Neural cell (in vitro differentiated cells): ENCODE results near the gene DPEP2NB. TPM values are rescaled to one million over a fixed set of nuclear protein-coding genes. Genes with fewer than 3 reads are reported as not detected.

Experiments
- H2AFZ ChIP-seq: fragments of 200-600, 300-800 bp; sonication (generic), shearing (Covaris generic); 2 replicates; pipeline ENCODE4 v1.6.0; 2014; ENCODE audit warnings: low read depth, mild to moderate bottlenecking, antibody characterized with exemption, low read length, moderate library complexity
- H3F3A ChIP-seq: fragments of 200-600 bp; shearing (Covaris generic); 2 replicates; pipeline ENCODE4 v1.6.1; 2016; ENCODE audit warnings: mild to moderate bottlenecking, moderate library complexity, mixed read lengths, antibody characterized with exemption, low read length; ENCODE audit not compliant: insufficient read depth, poor library complexity, severe bottlenecking
- H3K27ac ChIP-seq: fragments of 200-600, 300-800 bp; sonication (generic), shearing (Covaris generic); 2 replicates; pipeline ENCODE4 v1.5.1; 2014; ENCODE audit warnings: mild to moderate bottlenecking, low read length, moderate library complexity
- H3K27me3 ChIP-seq: fragments of 300-800, 200-600 bp; sonication (generic), shearing (Covaris generic); 2 replicates; pipeline ENCODE4 v1.6.0; 2014; ENCODE audit warnings: mild to moderate bottlenecking, low read depth, low read length, moderate library complexity; ENCODE audit not compliant: insufficient read depth
- H3K36me3 ChIP-seq: fragments of 300-800, 200-600 bp; sonication (generic), shearing (Covaris generic); 2 replicates; pipeline ENCODE4 v1.5.1; 2014; ENCODE audit warnings: mild to moderate bottlenecking, antibody characterized with exemption, low read length, moderate library complexity; ENCODE audit not compliant: insufficient read depth
- H3K4me2 ChIP-seq: fragments of 300-800, 200-600 bp; sonication (generic), shearing (Covaris generic); 2 replicates; pipeline ENCODE4 v1.6.0; 2014; ENCODE audit warnings: mild to moderate bottlenecking, low read length
- H3K4me3 ChIP-seq: fragments of 300-800, 200-600 bp; sonication (generic), shearing (Covaris generic); 2 replicates; pipeline ENCODE4 v1.5.1; 2014; ENCODE audit warnings: mild to moderate bottlenecking, low read length, moderate library complexity
- H3K79me2 ChIP-seq: fragments of 200-600 bp; shearing (Covaris generic); replicated peaks from 2 replicates; pipeline ENCODE4 v1.6.0; 2014; ENCODE audit warnings: mild to moderate bottlenecking, low read length, moderate library complexity; ENCODE audit not compliant: insufficient read depth
- H3K9ac ChIP-seq: fragments of 300-800, 200-600 bp; sonication (generic), shearing (Covaris generic); 2 replicates; pipeline ENCODE4 v1.6.1; 2016; ENCODE audit warnings: mild to moderate bottlenecking, low read length, mixed read lengths
- H3K9me2 ChIP-seq: fragments of 200-600 bp; shearing (Covaris generic); 2 replicates; pipeline ENCODE4 v1.6.1; 2016; ENCODE audit warnings: mild to moderate bottlenecking, low read length, mixed read lengths; ENCODE audit not compliant: insufficient read depth
- H3K9me3 ChIP-seq: fragments of 200-600, 300-800 bp; sonication (generic), shearing (Covaris generic); 2 replicates; pipeline ENCODE4 v1.6.1; 2016; ENCODE audit warnings: mild to moderate bottlenecking, mixed run types, low read length, moderate library complexity, mixed read lengths
- H4K20me1 ChIP-seq: fragments of 200-600 bp; shearing (Covaris generic); 2 replicates; pipeline ENCODE4 v1.6.1; 2016; ENCODE audit warnings: mild to moderate bottlenecking, mixed run types; ENCODE audit not compliant: insufficient read depth
- CTCF ChIP-seq: fragments of 450-650 bp; IDR thresholded peaks from 2 replicates; pipeline ENCODE4 v1.5.1; 2014; ENCODE audit warnings: antibody characterized with exemption, mild to moderate bottlenecking, moderate library complexity; ENCODE audit not compliant: poor library complexity, severe bottlenecking
- EP300 ChIP-seq: fragments of 450-650 bp; conservative IDR thresholded peaks from 2 replicates; pipeline ENCODE4 v1.6.1; 2014; ENCODE audit warnings: antibody characterized with exemption, mild to moderate bottlenecking, moderate library complexity; ENCODE audit not compliant: poor library complexity, severe bottlenecking
- EZH2 ChIP-seq: fragments of 200-600, 300-800 bp; shearing (Covaris generic), sonication (generic); IDR thresholded peaks from 2 replicates; pipeline ENCODE4 v1.6.1; 2014; ENCODE audit warnings: antibody characterized with exemption, low read length, borderline replicate concordance, mild to moderate bottlenecking; ENCODE audit not compliant: insufficient read depth, poor library complexity, severe bottlenecking
- MXI1 ChIP-seq: fragments of 450-650 bp; conservative IDR thresholded peaks from 2 replicates; pipeline ENCODE4 v1.6.1; 2014; ENCODE audit warnings: antibody characterized with exemption, mild to moderate bottlenecking; ENCODE audit not compliant: poor library complexity, severe bottlenecking
- POLR2AphosphoS5 ChIP-seq: IDR thresholded peaks from 2 replicates; pipeline ENCODE4 v1.6.1; 2012
- RAD21 ChIP-seq: fragments of 450-650 bp; conservative IDR thresholded peaks from 2 replicates; pipeline ENCODE4 v1.6.1; 2014; ENCODE audit warnings: antibody characterized with exemption, mild to moderate bottlenecking, moderate library complexity
- REST ChIP-seq: IDR thresholded peaks from 2 replicates; pipeline ENCODE4 v1.6.1; 2012; ENCODE audit warnings: borderline replicate concordance
- SMC3 ChIP-seq: fragments of 450-650 bp; conservative IDR thresholded peaks from 2 replicates; pipeline ENCODE4 v1.6.1; 2014; ENCODE audit warnings: antibody characterized with exemption, mild to moderate bottlenecking, moderate library complexity; ENCODE audit not compliant: poor library complexity
- TAF1 ChIP-seq: IDR thresholded peaks from 2 replicates; pipeline ENCODE4 v1.6.1; 2012; ENCODE audit warnings: low read depth
- polyA plus RNA-seq: library from polyadenylated mRNA; depleted of rRNA; stranded (reverse); fragments of >200 nt; gene quantifications from 2 replicates; pipeline ENCODE4 v1.2.3, GENCODE V29; 2014

The DPEP2NB gene
- polyA plus RNA-seq, 1 donor from 2014 or later: not detected

DNA sequence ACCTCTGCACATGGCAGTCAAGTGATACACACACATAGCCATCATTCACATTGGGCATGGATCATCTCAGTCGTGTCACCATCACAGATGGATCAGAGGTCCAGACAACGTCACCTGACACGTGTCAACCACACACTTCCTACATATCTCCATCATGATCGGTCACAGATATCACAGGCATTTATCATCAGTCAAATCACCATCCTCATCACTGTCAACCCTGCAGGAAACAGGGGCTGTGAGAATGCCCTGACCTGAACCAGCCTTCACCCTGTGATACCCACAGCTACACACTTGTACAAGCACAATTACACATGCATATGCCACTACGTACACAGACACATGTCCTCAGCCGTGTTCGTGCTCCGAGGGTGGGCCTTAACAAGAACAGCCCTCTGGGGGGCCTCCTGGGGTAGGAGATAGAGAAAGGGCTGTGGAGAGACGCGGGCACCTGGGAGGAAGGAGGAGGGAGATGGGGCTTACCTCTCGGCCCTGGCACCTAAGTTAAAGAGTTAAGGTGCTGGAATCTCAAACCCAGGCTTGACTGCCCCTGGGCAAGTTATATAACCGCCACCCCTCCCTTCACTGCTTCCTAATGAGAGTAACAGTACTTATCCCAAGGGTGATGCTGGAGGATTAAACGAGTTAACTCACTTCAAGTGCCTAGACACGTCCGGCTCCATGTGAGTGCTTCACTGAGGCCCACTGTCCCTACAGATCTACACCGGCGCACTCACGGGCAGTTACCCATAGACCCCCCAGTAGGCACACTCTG lies 48.3 kb downstream of the DPEP2NB start:
- Histone ChIP-seq H3K79me2 (no peaks in the 10 kb centered on the region), H3K27ac (no peak overlapping the region), H3K9me3 (no peaks in the 10 kb centered on the region), H3K9me2 (no peaks in the 10 kb centered on the region), H3K9ac (no peak overlapping the region), H3K4me3 (no peak overlapping the region), H3K27me3 (peaks cover 29% of the 10 kb centered on the region), H3K36me3 (no peaks in the 10 kb centered on the region), H3F3A (no peaks in the 10 kb centered on the region), H2AFZ (no peak overlapping the region), H4K20me1 (no peaks in the 10 kb centered on the region), H3K4me2 (no peak overlapping the region)
- no peak for TF ChIP-seq MXI1
- no peak for TF ChIP-seq EZH2
- no peak for TF ChIP-seq SMC3
- TF ChIP-seq REST: no peak
- TF ChIP-seq TAF1: no peak

DNA sequence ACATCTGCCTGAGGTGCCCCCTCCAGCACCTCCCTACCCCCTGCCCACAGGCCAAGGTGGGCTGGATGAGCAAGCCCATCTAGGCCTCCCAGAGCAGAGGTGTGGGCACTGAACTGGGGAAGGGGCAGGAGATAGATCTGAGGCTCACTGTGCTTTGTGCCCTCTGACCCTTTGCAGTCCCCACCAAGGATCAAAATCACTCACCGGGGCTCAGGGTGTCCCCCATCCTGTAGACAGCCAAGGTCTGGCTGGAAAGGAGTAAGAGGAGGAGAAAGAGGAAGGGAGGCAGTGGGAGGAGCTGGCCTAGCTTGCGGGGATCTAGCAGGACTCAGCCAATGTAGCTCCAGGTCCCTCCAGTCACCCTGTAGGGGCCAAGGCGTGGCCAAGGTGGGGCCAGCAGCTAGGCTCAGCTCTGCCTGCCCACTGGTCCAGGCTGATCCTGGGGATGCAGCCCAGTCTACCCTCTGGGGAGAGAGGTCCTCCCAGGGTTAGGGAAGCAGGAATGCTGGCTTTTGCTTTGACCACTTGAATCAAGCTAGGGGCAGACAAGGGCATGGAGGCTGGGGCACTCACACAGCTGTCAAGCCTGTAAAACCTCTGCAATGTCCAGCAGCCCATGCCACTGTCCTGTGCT lies 49.0 kb downstream of the DPEP2NB start:
- H3F3A ChIP-seq: no peaks in the 10 kb centered on the region
- H3K79me2 ChIP-seq: no peaks in the 10 kb centered on the region
- H3K27ac ChIP-seq: no peak overlapping the region
- H3K4me2 ChIP-seq: no peak overlapping the region
- H4K20me1 ChIP-seq: no peaks in the 10 kb centered on the region
- peaks cover 29% of the 10 kb centered on the region for H3K27me3 ChIP-seq
- H3K9me3 ChIP-seq: no peaks in the 10 kb centered on the region
- no peaks in the 10 kb centered on the region for H3K36me3 ChIP-seq
- H3K9me2 ChIP-seq: no peaks in the 10 kb centered on the region
- no peak overlapping the region for H2AFZ ChIP-seq
- no peak overlapping the region for H3K4me3 ChIP-seq
- H3K9ac ChIP-seq: no peak overlapping the region
- TF ChIP-seq TAF1: no peak
- no peak for TF ChIP-seq EP300
- TF ChIP-seq CTCF: no peak
- no peak for TF ChIP-seq SMC3
- no peak for TF ChIP-seq REST
- TF ChIP-seq POLR2AphosphoS5: no peak
- TF ChIP-seq MXI1: no peak
- TF ChIP-seq EZH2: no peak
- TF ChIP-seq RAD21: no peak
